CD14-positive monocyte (primary cell): ENCODE results near the gene KIRREL1. TPM values are rescaled to one million over a fixed set of nuclear protein-coding genes. Genes with fewer than 3 reads are reported as not detected.

Experiments
- DNase-seq, 3 donors: peaks; one replicate each; pipeline ENCODE4 v3.0.0-alpha.2; 2011 to 2022
- H2AFZ ChIP-seq: 2 replicates; pipeline ENCODE4 v1.6.0; 2012; ENCODE audit warnings: mild to moderate bottlenecking, low read depth, low read length, inconsistent platforms; ENCODE audit not compliant: insufficient read depth, poor library complexity, severe bottlenecking
- H3K27ac ChIP-seq, 2 donors: 1 replicate in 1 of 2; 2 replicates in 1 of 2; pipeline ENCODE4 v1.5.1; 2012 to 2013; ENCODE audit warnings: low read length in 2 of 2, control low read depth in 1 of 2, inconsistent platforms in 1 of 2, low read depth in 1 of 2, mild to moderate bottlenecking in 1 of 2
- H3K27me3 ChIP-seq, 2 donors: one replicate each; pipeline versions ENCODE4 v1.6.0 to v1.6.1; 2011 to 2013; ENCODE audit warnings: low read length in 2 of 2; ENCODE audit not compliant: control insufficient read depth in 2 of 2, insufficient read depth in 2 of 2
- H3K36me3 ChIP-seq, 2 donors: replicated peaks in 1 of 2; 1 replicate in 1 of 2; 2 replicates in 1 of 2; pipeline versions ENCODE4 v1.5.1 to v1.6.1; 2012 to 2013; ENCODE audit warnings: low read length in 2 of 2, control low read depth in 1 of 2, inconsistent platforms in 1 of 2, mild to moderate bottlenecking in 1 of 2; ENCODE audit not compliant: insufficient read depth in 2 of 2, control insufficient read depth in 1 of 2
- H3K4me1 ChIP-seq, 2 donors: 1 replicate in 1 of 2; 2 replicates in 1 of 2; pipeline versions ENCODE4 v1.5.1 to v1.6.1; 2012 to 2013; ENCODE audit warnings: low read length in 2 of 2, control low read depth in 1 of 2, inconsistent platforms in 1 of 2, mild to moderate bottlenecking in 1 of 2, moderate library complexity in 1 of 2; ENCODE audit not compliant: insufficient read depth in 2 of 2, control insufficient read depth in 1 of 2
- H3K4me2 ChIP-seq: replicated peaks from 2 replicates; pipeline ENCODE3; 2012; ENCODE audit warnings: low read length, moderate library complexity, mild to moderate bottlenecking; ENCODE audit not compliant: poor library complexity, severe bottlenecking; ENCODE audit errors: extremely low read depth
- H3K4me3 ChIP-seq, 3 experiments: fragments of 200-600 bp in 1 of 3; sonication (generic) in 1 of 3; replicated peaks in 1 of 3; 1 replicate in 2 of 3; 2 replicates in 1 of 3; pipeline ENCODE4 v1.5.1; 2011 to 2013; ENCODE audit warnings: low read length in 3 of 3, mild to moderate bottlenecking in 3 of 3, control low read depth in 2 of 3, low read depth in 2 of 3, inconsistent platforms in 1 of 3, moderate library complexity in 1 of 3
- H3K79me2 ChIP-seq: 2 replicates; pipeline ENCODE4 v1.6.0; 2012; ENCODE audit warnings: mild to moderate bottlenecking, control low read depth, inconsistent platforms, low read length, moderate library complexity; ENCODE audit not compliant: insufficient read depth
- H3K9ac ChIP-seq: 2 replicates; pipeline ENCODE4 v1.6.0; 2017; ENCODE audit warnings: low read length, mild to moderate bottlenecking; ENCODE audit not compliant: insufficient read depth, poor library complexity, severe bottlenecking
- H3K9me3 ChIP-seq, 2 donors: replicated peaks in 1 of 2; 1 replicate in 1 of 2; 2 replicates in 1 of 2; pipeline versions ENCODE4 v1.5.1 to v1.6.1; 2012 to 2013; ENCODE audit warnings: low read length in 2 of 2, control low read depth in 1 of 2; ENCODE audit not compliant: control insufficient read depth in 1 of 2, insufficient read depth in 1 of 2
- H4K20me1 ChIP-seq: 2 replicates; pipeline ENCODE4 v1.6.0; 2012; ENCODE audit warnings: mild to moderate bottlenecking, low read length, control low read depth, moderate library complexity; ENCODE audit not compliant: insufficient read depth
- H3K27ac Mint-ChIP-seq, 7 donors: one replicate each; pipeline ENCODE4 v1.8.0; 2020; ENCODE audit warnings: mild to moderate bottlenecking in 7 of 7, mixed read lengths in 7 of 7, moderate library complexity in 6 of 7, inconsistent platforms in 2 of 7
- H3K27me3 Mint-ChIP-seq, 3 donors: one replicate each; pipeline ENCODE4 v1.8.0; 2021 to 2022; ENCODE audit warnings: low read depth in 3 of 3, mild to moderate bottlenecking in 3 of 3, mixed read lengths in 3 of 3, moderate library complexity in 3 of 3, inconsistent platforms in 1 of 3
- H3K36me3 Mint-ChIP-seq, 2 donors: one replicate each; pipeline ENCODE4 v1.8.0; 2020; ENCODE audit warnings: mixed read lengths in 2 of 2, inconsistent platforms in 1 of 2, mild to moderate bottlenecking in 1 of 2
- H3K4me1 Mint-ChIP-seq: one replicate; pipeline ENCODE4 v1.8.0; 2020; ENCODE audit warnings: mild to moderate bottlenecking, mixed read lengths
- H3K4me3 Mint-ChIP-seq, 2 donors: one replicate each; pipeline ENCODE4 v1.8.0; 2020; ENCODE audit warnings: mild to moderate bottlenecking in 2 of 2, mixed read lengths in 2 of 2, moderate library complexity in 1 of 2
- H3K9me3 Mint-ChIP-seq, 7 donors: one replicate each; pipeline ENCODE4 v1.8.0; 2020 to 2022; ENCODE audit warnings: mixed read lengths in 7 of 7, mild to moderate bottlenecking in 6 of 7, moderate library complexity in 6 of 7, inconsistent platforms in 2 of 7
- CTCF ChIP-seq: fragments of 200-600 bp; IDR thresholded peaks from one replicate; pipeline ENCODE4 v1.8.0; 2022; ENCODE audit warnings: antibody characterized with exemption, mild to moderate bottlenecking
- WGBS: methylation state at CpG from one replicate; pipeline ENCODE4 v1.1.5; 2013; ENCODE audit warnings: missing lambda C conversion rate; ENCODE audit not compliant: insufficient coverage; 5-methylcytosine and 5-hydroxymethylcytosine counted together
- intact Hi-C, 2 donors: fragments of 100-400 bp; cut with micrococcal nuclease; formaldehyde crosslinking; loops; one replicate each; pipeline versions ENCODE4 v1.15.0 to v1.15.1; 2023
- polyA plus RNA-seq, 3 donors: library from polyadenylated mRNA; depleted of rRNA in 1 of 3; unstranded in 2 of 3; stranded (reverse) in 1 of 3; fragments of 300-500 nt in 2 of 3; fragments of >200 nt in 1 of 3; fragmentation: Illumina TruSeq in 2 of 3; gene quantifications; 1 replicate in 2 of 3; 2 replicates in 1 of 3; pipeline ENCODE4 v1.2.3, GENCODE V29; 2012 to 2021

Gene KIRREL1
- polyA plus RNA-seq, 3 donors: not detected

DNA sequence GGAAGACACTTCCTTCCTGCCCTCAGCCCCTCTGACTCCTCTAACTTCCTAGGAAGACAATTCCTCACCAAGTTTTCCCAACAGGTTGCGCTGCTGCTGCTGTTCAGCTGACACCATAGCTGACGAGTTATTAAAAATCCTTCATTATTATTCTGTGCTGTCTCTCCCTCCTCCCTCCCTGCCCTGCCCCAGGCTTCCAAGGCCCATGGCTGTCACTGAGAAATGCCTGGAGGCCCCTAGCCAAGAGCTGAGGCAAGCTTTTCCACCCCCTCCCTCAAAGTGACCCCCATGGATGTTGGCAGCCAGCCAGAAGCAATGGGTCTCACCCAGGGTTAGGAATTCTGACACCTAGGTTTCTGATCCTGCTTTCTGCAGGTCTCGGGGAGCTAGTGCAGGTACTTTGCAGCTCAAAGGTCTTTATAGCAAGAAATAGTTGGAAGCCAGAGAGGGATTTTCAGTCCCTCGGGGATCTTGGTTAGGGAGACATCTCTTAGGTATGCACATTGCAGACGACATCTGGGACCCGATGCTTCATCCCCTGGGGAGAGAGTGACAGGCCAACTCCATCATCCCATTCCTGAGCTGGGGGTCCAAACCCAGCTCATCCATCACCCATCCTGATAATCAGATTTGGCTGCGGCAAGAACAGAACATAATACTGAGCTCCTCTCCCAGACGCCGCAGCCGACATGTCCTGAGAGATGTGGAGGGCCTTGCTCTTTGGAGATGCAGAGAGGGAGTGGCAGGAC, 65.0 kb downstream of the KIRREL1 start:
- Mint-ChIP-seq H3K4me1 (peaks cover 4% of the 10 kb centered on the region), H3K9me3 (no peaks in the 10 kb centered on the region), H3K36me3 (no peaks in the 10 kb centered on the region), H3K27ac (no peak overlapping the region), H3K4me3 (no peak overlapping the region), H3K27me3 (peaks cover 4 to 8% (median 4%) of the 10 kb centered on the region in 3 donors)
- Histone ChIP-seq H3K36me3 (no peaks in the 10 kb centered on the region), H3K4me1 (no peaks in the 10 kb centered on the region), H2AFZ (no peak overlapping the region), H3K79me2 (no peaks in the 10 kb centered on the region), H3K4me3 (no peak overlapping the region), H3K9ac (no peak overlapping the region), H3K4me2 (no peak overlapping the region), H3K27ac (no peak overlapping the region), H4K20me1 (no peaks in the 10 kb centered on the region), H3K9me3 (no peaks in the 10 kb centered on the region), H3K27me3 (no peaks in the 10 kb centered on the region)
- TF ChIP-seq CTCF: no peak
- intact Hi-C loops: no loop called here
- 98% methylated on average over 6 of the region's 10 CpGs for WGBS
- no peak for DNase-seq

DNA sequence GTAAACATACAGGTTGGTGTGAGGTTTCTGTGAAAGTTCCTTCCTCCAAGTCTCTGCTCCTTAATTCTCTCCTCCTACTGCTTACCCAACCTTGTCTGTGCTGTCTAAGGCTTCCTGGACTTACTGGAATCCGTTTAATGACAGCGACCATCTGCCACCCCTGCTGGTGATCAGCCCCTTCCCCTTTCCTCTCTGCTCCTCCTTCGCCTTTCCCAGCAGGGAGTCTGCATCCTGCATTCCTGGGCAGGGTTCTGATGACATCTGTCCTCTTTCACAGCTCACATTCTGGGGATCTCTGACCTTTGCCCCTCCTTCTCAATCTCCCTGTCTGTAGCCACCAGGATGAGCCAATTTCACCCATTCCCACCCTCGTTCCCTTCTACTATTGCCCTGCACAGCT, 66.5 kb downstream of the KIRREL1 start:
- intact Hi-C loops: no loop called here
- no peak overlapping the region for H3K27ac ChIP-seq
- H3K36me3 Mint-ChIP-seq: no peaks in the 10 kb centered on the region
- no peak overlapping the region for H2AFZ ChIP-seq
- no peaks in the 10 kb centered on the region for H3K4me1 ChIP-seq
- no peak for TF ChIP-seq CTCF
- no peak overlapping the region for H3K4me2 ChIP-seq
- H3K9ac ChIP-seq: no peak overlapping the region
- H3K9me3 ChIP-seq: no peaks in the 10 kb centered on the region
- DNase-seq: no peak
- no peak overlapping the region for H3K4me3 Mint-ChIP-seq
- H4K20me1 ChIP-seq: no peaks in the 10 kb centered on the region
- peaks cover 4 to 10% (median 6%) of the 10 kb centered on the region in 3 donors for H3K27me3 Mint-ChIP-seq
- no peaks in the 10 kb centered on the region for H3K27me3 ChIP-seq
- no peaks in the 10 kb centered on the region for H3K36me3 ChIP-seq
- H3K4me1 Mint-ChIP-seq: peaks cover 4% of the 10 kb centered on the region
- no peak overlapping the region for H3K27ac Mint-ChIP-seq
- WGBS: 22% methylated on average over 4 of the region's 4 CpGs
- H3K4me3 ChIP-seq: no peak overlapping the region
- no peaks in the 10 kb centered on the region for H3K79me2 ChIP-seq
- H3K9me3 Mint-ChIP-seq: no peaks in the 10 kb centered on the region
